ENCODE data around the gene SORCS1. TPM values are rescaled to one million over a fixed set of nuclear protein-coding genes. Genes with fewer than 3 reads are reported as not detected.

The SORCS1 gene
- total RNA-seq, 4 donors from 2014 or later, result 0.16 to 0.68 (median 0.61) TPM

DNA sequence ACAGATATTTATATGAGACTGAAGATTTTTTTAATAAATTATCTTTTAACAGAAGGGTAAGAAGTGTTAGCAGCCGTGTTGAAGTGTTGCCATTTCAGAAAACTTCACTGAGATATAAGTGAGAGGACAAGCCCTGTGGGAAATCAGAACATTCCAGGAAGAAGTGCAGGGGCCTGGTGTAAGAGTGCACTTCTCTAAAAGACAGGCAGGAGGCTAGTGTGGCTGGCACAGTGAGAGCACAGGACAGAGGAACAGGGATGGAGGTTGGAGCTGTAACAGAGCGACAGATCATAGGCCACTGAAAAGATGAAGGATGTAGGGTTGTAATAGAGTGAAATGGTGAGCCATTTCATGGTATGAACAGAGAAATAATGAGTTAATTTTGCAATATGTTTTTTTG, 608.9 kb downstream of the SORCS1 start:
- TF ChIP-seq, protein P1, sequence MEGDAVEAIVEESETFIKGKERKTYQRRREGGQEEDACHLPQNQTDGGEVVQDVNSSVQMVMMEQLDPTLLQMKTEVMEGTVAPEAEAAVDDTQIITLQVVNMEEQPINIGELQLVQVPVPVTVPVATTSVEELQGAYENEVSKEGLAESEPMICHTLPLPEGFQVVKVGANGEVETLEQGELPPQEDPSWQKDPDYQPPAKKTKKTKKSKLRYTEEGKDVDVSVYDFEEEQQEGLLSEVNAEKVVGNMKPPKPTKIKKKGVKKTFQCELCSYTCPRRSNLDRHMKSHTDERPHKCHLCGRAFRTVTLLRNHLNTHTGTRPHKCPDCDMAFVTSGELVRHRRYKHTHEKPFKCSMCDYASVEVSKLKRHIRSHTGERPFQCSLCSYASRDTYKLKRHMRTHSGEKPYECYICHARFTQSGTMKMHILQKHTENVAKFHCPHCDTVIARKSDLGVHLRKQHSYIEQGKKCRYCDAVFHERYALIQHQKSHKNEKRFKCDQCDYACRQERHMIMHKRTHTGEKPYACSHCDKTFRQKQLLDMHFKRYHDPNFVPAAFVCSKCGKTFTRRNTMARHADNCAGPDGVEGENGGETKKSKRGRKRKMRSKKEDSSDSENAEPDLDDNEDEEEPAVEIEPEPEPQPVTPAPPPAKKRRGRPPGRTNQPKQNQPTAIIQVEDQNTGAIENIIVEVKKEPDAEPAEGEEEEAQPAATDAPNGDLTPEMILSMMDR (IDR thresholded peaks at IDR 0.05; ENCODE audit: low read depth), result no peak

DNA sequence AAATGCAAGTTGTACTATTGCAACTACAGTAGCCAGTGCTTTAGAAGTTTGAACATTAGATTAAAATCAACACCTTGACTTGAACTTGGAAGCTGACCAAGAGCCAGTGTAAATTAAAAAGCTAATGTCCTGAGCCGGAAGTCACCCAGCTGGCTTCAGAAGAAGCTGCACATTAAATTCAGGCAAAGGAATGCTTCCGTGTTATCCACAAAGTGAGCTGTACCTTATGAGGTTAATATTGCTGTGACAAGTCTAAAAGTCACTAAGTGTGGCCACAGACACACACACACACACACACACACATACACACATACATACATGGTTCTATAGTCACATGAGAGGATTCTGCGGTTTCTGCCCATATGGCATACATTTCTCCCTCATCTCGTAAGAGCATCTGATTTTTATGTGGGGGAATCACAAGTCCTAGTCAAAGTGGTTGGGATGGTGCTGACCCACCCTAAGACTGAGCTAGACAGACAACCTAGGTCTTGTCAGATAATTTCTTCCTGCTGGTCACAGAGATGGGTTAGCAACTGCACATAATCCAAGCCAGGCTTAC, 612.9 kb downstream of the SORCS1 start:
- TF ChIP-seq, protein P1 (IDR thresholded peaks at IDR 0.05; ENCODE audit: low read depth), result no peak

DNA sequence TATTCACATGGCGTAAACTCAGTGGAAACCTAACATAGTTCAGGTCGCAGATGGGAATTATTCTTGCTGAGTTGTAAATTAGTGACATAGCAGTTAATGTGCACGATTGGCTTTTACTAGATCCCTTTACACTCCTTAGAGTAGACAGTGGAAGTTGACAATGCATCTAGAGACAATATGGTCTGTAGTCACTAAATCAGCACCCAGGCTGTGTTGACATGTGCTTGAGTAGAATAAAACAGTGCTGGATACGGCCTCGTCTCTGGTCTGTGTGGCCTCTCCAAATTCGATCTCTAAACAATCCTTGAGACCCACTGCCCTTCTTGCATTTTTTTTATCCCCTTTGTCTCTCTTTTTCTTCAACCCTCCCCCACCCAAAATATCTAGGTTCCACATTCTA, 615.7 kb downstream of the SORCS1 start:
- TF ChIP-seq, protein P1 (IDR thresholded peaks at IDR 0.05; ENCODE audit: low read depth), result no peak

DNA sequence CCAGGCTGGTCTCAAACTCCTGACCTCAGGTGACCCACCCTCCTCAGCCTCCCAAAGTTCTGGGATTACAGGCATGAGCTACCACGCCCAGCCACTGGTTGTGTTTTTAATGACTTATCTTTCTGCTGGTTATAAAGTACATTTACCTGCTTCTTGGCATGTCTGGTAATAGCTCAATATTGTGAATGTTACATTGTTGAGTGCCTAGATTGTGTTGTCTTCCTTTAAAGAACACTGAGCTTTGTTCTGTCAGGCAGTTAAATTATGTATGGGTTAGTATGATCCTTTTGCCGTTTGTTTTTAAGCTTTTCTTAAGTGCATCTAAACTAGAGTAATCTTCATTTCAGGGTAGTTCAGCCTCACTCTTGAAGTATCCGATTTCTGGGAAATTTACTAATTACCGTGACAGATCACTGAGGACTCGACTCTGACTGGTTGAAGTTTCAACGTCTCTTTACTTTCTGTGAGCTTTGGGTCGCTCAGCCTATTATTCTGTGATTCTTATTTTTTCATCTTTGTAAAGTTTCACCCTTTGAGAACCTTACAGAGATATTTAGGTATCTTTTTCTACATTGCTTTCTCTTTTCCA, 617.4 kb downstream of the SORCS1 start:
- TF ChIP-seq, protein P1 (IDR thresholded peaks at IDR 0.05; ENCODE audit: low read depth), result no peak

DNA sequence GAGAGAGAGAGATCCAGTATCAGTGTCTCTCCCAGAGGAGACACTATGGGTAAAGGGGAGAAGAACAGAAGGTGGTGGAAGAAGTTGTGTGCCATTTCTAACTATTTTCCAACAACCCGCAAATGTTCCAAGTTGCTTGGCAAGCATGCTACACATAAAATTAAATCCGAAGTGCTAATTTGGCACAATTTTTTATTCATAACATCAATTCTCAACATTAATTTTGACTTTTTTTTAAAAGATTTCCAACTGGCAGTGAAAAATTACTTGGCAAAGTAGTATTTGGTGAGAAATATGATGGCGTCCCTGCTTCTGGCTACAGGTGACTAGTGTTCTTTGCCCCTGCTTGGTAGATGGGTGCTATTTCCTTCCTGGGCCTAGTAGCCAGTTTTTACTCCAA, 622.0 kb downstream of the SORCS1 start:
- TF ChIP-seq, protein P1 (IDR thresholded peaks at IDR 0.05; ENCODE audit: low read depth), result no peak

DNA sequence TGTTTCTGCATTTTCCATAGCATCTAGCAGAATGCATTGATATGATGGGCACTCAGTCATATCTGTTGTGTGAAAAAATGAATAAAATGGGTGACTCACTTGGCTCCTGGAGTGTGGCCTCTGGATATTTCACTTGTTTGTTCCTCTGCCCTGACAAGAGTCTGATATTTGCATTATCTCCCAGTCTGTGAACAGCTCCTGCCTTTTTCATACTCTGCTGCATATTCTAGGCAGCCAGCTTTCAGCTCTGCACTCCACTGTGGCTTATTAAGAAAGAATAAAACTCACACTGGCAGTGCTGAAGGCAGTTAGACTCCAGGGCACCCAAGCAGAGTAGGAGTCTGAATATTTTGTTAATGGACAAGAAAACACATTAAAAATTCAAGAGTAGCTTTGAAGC, 623.9 kb downstream of the SORCS1 start:
- TF ChIP-seq, protein P1 (IDR thresholded peaks at IDR 0.05; ENCODE audit: low read depth), result no peak

DNA sequence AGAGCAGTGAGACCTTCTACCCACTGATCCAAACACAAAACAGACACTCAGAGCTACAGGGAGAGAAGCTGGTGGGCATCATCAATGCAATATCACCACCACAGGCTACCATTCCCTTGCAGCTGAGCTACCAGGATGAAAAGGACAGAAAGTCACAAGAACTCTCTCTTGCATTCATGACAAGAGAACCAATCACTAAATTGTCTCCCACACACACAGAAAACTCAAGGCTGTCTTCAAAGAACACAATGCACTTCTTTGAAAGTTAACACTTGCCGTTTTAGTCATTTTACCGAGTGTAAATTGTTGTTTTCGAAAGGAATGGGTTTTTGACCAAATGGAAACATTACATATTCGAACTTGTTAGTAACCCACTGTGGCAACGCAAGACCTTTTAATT, 626.6 kb downstream of the SORCS1 start:
- TF ChIP-seq, protein P1 (IDR thresholded peaks at IDR 0.05; ENCODE audit: low read depth), result no peak
